Smooth muscle cell (in vitro differentiated cells): ENCODE data around the gene TMC6. TPM values are rescaled to one million over a fixed set of nuclear protein-coding genes. Genes with fewer than 3 reads are reported as not detected.

Source experiments
- DNase-seq: peaks from one replicate; lab custom pipeline; 2025; ENCODE audit not compliant: unreplicated experiment; lab: John Stamatoyannopoulos, UW
- H2AFZ ChIP-seq: fragments of 200-600 bp; sonication (generic); 2 replicates; pipeline ENCODE4 v1.6.0; 2016; ENCODE audit warnings: antibody characterized with exemption, low read depth, mild to moderate bottlenecking
- H3F3A ChIP-seq: fragments of 200-600 bp; sonication (generic); 2 replicates; pipeline ENCODE4 v1.6.0; 2017; ENCODE audit warnings: antibody characterized with exemption, low read depth
- H3K27ac ChIP-seq: fragments of 200-600 bp; sonication (generic); 2 replicates; pipeline ENCODE4 v1.5.1; 2016; ENCODE audit warnings: low read depth, mild to moderate bottlenecking
- H3K27me3 ChIP-seq: fragments of 200-600 bp; sonication (generic); 2 replicates; pipeline ENCODE4 v1.6.1; 2016; ENCODE audit warnings: low read depth, mild to moderate bottlenecking
- H3K36me3 ChIP-seq: fragments of 200-600 bp; sonication (generic); 2 replicates; pipeline ENCODE4 v1.5.1; 2016; ENCODE audit warnings: low read depth
- H3K4me1 ChIP-seq: fragments of 200-600 bp; sonication (generic); 2 replicates; pipeline ENCODE4 v1.5.1; 2016; ENCODE audit warnings: low read depth
- H3K4me2 ChIP-seq: fragments of 200-600 bp; sonication (generic); 2 replicates; pipeline ENCODE4 v1.6.0; 2016; ENCODE audit warnings: mild to moderate bottlenecking
- H3K4me3 ChIP-seq: fragments of 200-600 bp; sonication (generic); 2 replicates; pipeline ENCODE4 v1.5.1; 2016; ENCODE audit warnings: mild to moderate bottlenecking
- H3K79me2 ChIP-seq: fragments of 200-600 bp; sonication (generic); 2 replicates; pipeline ENCODE4 v1.6.0; 2016; ENCODE audit warnings: low read depth, mild to moderate bottlenecking
- H3K9ac ChIP-seq: fragments of 200-600 bp; sonication (generic); 2 replicates; pipeline ENCODE4 v1.6.0; 2016; ENCODE audit warnings: low read depth
- H3K9me3 ChIP-seq: fragments of 200-600 bp; sonication (generic); replicated peaks from 2 replicates; pipeline ENCODE4 v1.5.1; 2016; ENCODE audit warnings: low read depth
- H4K20me1 ChIP-seq: fragments of 200-600 bp; sonication (generic); 2 replicates; pipeline ENCODE4 v1.6.0; 2016; ENCODE audit warnings: low read depth
- WGBS: methylation state at CpG from one replicate; pipeline ENCODE4 v1.1.7; 2016; ENCODE audit warnings: low lambda C conversion rate; 5-methylcytosine and 5-hydroxymethylcytosine counted together
- polyA plus RNA-seq: library from polyadenylated mRNA; unstranded; fragments of >200 nt; fragmentation: Nextera tagmentation; extraction: Ambion mirVana; gene quantifications from 2 replicates; pipeline ENCODE4 v1.2.1, GENCODE V29; 2016
- total RNA-seq: library from RNA; depleted of rRNA; stranded (reverse); fragments of >200 nt; gene quantifications from 2 replicates; pipeline ENCODE4 v1.2.3, GENCODE V29; 2014
- TF ChIP-seq, protein P1 (sequence below): fragments of 200-600 bp; sonication (generic); IDR thresholded peaks from 2 replicates; pipeline ENCODE4 v1.5.1; 2017; ENCODE audit warnings: borderline replicate concordance, mild to moderate bottlenecking, antibody characterized with exemption; ENCODE audit not compliant: insufficient read depth, poor library complexity, severe bottlenecking

Gene TMC6
- total and polyA plus RNA-seq, 2 experiments from 2014 or later, result 40.2 to 42.2 TPM

DNA sequence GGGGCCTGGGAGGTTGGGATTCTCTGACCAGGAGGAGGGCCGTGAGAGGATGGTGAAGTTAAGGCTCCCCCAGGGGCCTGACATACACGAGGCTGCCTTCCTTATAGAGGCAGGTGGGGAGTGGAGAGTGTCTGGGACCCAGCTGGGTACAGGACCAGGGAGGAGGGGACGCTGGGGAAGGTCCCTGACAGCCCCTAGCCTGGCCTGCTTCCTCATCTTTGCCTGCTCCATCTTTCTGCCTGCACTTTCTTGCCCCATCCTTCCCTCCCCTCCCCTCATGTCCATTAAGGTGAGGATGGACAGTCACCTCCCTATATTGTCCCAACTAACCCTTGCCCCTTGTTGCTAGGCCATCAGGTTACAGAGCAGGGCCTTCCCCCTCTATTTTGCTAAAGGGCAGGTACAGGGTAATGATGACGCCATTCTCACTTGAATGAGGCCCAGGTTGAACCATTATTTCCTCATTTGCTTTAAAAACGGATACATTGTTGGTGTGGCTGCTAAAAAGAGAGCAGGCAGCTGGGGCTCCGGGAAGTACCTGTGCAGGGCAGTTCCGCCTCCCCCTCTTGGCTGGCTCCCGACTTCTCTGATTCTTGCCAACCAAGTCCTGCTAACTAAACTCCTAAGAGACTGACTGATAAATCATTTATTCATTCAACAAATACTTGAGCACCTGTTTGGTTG, 18.9 kb upstream of the TMC6 start:
- Histone ChIP-seq H3K4me3 (no peak overlapping the region), H3K4me2 (no peak overlapping the region), H2AFZ (no peak overlapping the region), H3K27me3 (no peaks in the 10 kb centered on the region), H3K36me3 (no peaks in the 10 kb centered on the region), H3K79me2 (no peaks in the 10 kb centered on the region), H3K9ac (no peak overlapping the region), H3K27ac (no peak overlapping the region), H4K20me1 (no peaks in the 10 kb centered on the region), H3K9me3 (no peaks in the 10 kb centered on the region), H3F3A (no peaks in the 10 kb centered on the region), H3K4me1 (no peaks in the 10 kb centered on the region)
- no peak for DNase-seq
- 82% methylated on average over 7 of the region's 8 CpGs for WGBS
- TF ChIP-seq, protein P1, sequence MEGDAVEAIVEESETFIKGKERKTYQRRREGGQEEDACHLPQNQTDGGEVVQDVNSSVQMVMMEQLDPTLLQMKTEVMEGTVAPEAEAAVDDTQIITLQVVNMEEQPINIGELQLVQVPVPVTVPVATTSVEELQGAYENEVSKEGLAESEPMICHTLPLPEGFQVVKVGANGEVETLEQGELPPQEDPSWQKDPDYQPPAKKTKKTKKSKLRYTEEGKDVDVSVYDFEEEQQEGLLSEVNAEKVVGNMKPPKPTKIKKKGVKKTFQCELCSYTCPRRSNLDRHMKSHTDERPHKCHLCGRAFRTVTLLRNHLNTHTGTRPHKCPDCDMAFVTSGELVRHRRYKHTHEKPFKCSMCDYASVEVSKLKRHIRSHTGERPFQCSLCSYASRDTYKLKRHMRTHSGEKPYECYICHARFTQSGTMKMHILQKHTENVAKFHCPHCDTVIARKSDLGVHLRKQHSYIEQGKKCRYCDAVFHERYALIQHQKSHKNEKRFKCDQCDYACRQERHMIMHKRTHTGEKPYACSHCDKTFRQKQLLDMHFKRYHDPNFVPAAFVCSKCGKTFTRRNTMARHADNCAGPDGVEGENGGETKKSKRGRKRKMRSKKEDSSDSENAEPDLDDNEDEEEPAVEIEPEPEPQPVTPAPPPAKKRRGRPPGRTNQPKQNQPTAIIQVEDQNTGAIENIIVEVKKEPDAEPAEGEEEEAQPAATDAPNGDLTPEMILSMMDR, result no peak

DNA sequence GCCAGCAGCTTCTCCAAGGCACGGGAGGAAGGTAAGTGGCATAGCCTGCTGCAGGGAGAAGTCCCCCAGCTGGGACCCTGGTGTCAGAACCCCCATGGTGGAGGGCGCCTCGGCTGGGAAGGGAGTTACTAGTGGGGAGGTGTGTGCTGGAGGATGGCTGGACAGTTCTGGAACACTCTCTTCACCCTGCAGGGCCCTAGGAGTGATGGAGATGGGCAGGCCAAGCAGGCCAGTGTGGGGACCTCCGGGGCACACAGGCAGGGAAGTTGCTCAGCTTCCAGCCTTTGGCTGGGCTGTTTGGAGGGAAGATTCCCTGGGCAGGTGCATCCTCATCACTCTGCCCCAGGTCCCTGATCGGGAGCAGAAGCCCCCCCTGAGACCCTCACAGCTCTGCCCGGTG, 18.3 kb upstream of the TMC6 start:
- 95% methylated on average over 6 of the region's 6 CpGs for WGBS
- Histone ChIP-seq H3K9ac (no peak overlapping the region), H3K4me1 (no peaks in the 10 kb centered on the region), H3K4me2 (no peak overlapping the region), H3F3A (no peaks in the 10 kb centered on the region), H3K9me3 (no peaks in the 10 kb centered on the region), H2AFZ (no peak overlapping the region), H3K36me3 (no peaks in the 10 kb centered on the region), H3K27ac (no peak overlapping the region), H3K4me3 (no peak overlapping the region), H3K27me3 (no peaks in the 10 kb centered on the region), H4K20me1 (no peaks in the 10 kb centered on the region), H3K79me2 (no peaks in the 10 kb centered on the region)
- TF ChIP-seq, protein P1, result no peak
- DNase-seq, result no peak

DNA sequence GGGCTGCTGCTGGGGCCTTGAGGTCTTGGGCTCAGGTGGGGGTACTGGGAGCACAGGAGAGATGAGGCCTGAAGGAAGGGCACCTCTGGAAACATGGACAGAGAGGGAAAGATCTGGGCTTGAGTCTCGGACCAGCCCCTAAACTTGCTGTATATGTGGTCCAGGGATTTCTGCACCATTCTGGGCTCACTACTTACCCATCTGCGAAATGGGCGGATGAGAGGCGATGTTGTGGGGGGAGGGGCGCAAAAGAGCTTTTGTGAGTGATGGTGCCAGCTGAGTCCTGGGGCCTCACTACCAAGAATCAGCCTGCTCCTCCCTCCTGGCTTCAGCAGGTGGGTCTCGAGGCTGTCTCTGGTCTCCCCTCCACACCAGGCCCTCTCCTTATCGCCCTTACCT, 17.9 kb upstream of the TMC6 start:
- DNase-seq, result no peak
- Histone ChIP-seq H2AFZ (no peak overlapping the region), H3K27ac (no peak overlapping the region), H3F3A (no peaks in the 10 kb centered on the region), H3K4me1 (no peaks in the 10 kb centered on the region), H3K9ac (no peak overlapping the region), H3K9me3 (no peaks in the 10 kb centered on the region), H4K20me1 (no peaks in the 10 kb centered on the region), H3K4me3 (no peak overlapping the region), H3K79me2 (no peaks in the 10 kb centered on the region), H3K27me3 (no peaks in the 10 kb centered on the region), H3K4me2 (no peak overlapping the region), H3K36me3 (no peaks in the 10 kb centered on the region)
- WGBS, result 100% methylated on average over 7 of the region's 7 CpGs
- TF ChIP-seq, protein P1, result no peak
